Measurements from ENCODE around the gene BRD4.

GRCh38 chr19:15266683-15267082 lies 65.7 kb downstream of the BRD4 start:
- TF ChIP-seq CTCF (conservative IDR thresholded peaks at IDR 0.05; ENCODE audit: low read length) (no peak), EZH2phosphoT487 (IDR thresholded peaks at IDR 0.05; ENCODE audit: borderline replicate concordance, low read depth, low read length) (no peak)

All from OCI-LY7 (cell line).